Measurements from ENCODE around the gene EHD1. TPM values are rescaled to one million over a fixed set of nuclear protein-coding genes. Genes with fewer than 3 reads are reported as not detected.
A peak's percentile ranks its signal among the peaks of the same experiment; 100 is the strongest.

The EHD1 gene
- total and polyA plus RNA-seq, 9 of the 15 experiments (the other 6 are each of a cell fraction or from before 2014, with no cell fraction given): 0.46 to 65.0 (median 16.4) TPM

DNA sequence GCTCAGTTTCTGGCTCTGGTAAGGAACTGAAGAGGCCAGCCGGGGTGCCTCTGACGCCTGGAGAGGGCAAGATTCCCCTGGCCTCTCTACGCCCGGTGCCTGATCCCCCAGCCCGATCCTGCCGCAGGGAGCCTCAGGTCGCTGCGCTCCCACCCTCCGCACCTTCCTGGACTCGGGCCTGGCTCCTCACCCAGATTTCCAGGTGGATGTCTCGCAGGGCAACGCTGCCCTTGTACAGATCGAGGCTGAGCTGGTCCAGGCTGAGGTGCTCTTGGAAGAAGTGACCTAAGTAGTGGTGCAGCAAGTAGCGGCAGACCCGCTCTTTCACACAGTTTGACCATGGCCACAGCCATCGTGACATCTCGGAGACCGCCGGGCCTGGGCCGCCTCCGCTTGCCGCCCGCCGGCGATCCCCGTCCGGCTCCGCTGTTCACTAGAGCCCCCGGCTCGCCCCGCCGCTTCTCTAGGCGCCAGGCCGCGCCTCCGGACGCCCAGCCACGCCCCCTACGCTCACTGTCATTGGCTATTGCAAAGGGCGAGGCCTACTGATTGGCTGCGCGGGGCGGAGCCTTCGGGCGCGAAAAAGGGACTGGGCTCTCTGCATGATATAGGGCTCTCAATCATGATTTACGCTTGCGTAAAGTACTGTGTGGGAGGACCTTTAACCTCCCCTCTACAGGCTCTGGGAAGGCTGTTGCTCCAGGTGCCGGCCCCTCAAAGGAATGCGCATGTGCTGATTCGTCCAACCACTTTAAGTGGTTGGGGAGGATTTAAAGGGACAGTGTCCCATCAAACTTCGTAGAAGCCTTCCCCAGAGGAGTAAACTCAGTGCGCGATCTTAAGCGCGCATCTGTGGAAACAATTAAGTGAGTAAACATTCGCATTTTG lies 38.6 kb upstream of the EHD1 start, which contains the start of gene ATG2A (continued):
- TF ChIP-seq, protein P1, sequence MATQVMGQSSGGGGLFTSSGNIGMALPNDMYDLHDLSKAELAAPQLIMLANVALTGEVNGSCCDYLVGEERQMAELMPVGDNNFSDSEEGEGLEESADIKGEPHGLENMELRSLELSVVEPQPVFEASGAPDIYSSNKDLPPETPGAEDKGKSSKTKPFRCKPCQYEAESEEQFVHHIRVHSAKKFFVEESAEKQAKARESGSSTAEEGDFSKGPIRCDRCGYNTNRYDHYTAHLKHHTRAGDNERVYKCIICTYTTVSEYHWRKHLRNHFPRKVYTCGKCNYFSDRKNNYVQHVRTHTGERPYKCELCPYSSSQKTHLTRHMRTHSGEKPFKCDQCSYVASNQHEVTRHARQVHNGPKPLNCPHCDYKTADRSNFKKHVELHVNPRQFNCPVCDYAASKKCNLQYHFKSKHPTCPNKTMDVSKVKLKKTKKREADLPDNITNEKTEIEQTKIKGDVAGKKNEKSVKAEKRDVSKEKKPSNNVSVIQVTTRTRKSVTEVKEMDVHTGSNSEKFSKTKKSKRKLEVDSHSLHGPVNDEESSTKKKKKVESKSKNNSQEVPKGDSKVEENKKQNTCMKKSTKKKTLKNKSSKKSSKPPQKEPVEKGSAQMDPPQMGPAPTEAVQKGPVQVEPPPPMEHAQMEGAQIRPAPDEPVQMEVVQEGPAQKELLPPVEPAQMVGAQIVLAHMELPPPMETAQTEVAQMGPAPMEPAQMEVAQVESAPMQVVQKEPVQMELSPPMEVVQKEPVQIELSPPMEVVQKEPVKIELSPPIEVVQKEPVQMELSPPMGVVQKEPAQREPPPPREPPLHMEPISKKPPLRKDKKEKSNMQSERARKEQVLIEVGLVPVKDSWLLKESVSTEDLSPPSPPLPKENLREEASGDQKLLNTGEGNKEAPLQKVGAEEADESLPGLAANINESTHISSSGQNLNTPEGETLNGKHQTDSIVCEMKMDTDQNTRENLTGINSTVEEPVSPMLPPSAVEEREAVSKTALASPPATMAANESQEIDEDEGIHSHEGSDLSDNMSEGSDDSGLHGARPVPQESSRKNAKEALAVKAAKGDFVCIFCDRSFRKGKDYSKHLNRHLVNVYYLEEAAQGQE (IDR thresholded peaks at IDR 0.05; ENCODE audit: borderline replicate concordance): no peak
- TF ChIP-seq, protein P1 (CRISPR knock-in tag; IDR thresholded peaks at IDR 0.05; ENCODE audit: low read depth): no peak
- TF ChIP-seq, protein P2, sequence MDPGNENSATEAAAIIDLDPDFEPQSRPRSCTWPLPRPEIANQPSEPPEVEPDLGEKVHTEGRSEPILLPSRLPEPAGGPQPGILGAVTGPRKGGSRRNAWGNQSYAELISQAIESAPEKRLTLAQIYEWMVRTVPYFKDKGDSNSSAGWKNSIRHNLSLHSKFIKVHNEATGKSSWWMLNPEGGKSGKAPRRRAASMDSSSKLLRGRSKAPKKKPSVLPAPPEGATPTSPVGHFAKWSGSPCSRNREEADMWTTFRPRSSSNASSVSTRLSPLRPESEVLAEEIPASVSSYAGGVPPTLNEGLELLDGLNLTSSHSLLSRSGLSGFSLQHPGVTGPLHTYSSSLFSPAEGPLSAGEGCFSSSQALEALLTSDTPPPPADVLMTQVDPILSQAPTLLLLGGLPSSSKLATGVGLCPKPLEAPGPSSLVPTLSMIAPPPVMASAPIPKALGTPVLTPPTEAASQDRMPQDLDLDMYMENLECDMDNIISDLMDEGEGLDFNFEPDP (CRISPR knock-in tag; IDR thresholded peaks at IDR 0.05): no peak
- TF ChIP-seq ZNF274 (IDR thresholded peaks at IDR 0.05; ENCODE audit: borderline replicate concordance, low read depth, low read length) (no peak), PHTF2 (CRISPR knock-in tag; IDR thresholded peaks at IDR 0.05) (no peak), SRF (CRISPR knock-in tag; IDR thresholded peaks at IDR 0.05) (peak in 1 of 2 experiments; percentile 69; a peak in 1 of 4 replicates), ZNF780A (CRISPR knock-in tag; IDR thresholded peaks at IDR 0.05) (no peak), C11orf30 (IDR thresholded peaks at IDR 0.05; ENCODE audit: low read depth) (no peak), POLR2H (tag; IDR thresholded peaks at IDR 0.05; ENCODE audit: low read depth) (no peak; the same call in 1 of the 2 replicates), GATAD2B (IDR thresholded peaks at IDR 0.05; ENCODE audit: borderline replicate concordance) (no peak), SIX5 (IDR thresholded peaks at IDR 0.05; ENCODE audit: borderline replicate concordance in 1 of 2, insufficient read depth in 1 of 2, low read depth in 1 of 2, low read length in 2 of 2) (no peak), POLR2B (IDR thresholded peaks at IDR 0.05; ENCODE audit: low read depth, partially characterized antibody) (peak; percentile 82), MED1 (CRISPR knock-in tag; IDR thresholded peaks at IDR 0.05; ENCODE audit: borderline replicate concordance) (no peak), SRSF7 (optimal IDR thresholded peaks at IDR 0.05; ENCODE audit: low read depth, low read length) (no peak), NR1H2 (CRISPR knock-in tag; IDR thresholded peaks at IDR 0.05) (no peak), HNRNPLL (IDR thresholded peaks at IDR 0.05; ENCODE audit: low read depth, low read length, poor library complexity, severe bottlenecking) (peak; percentile 93), RHOXF2B (CRISPR knock-in tag; conservative IDR thresholded peaks at IDR 0.05) (no peak), RAD21 (CRISPR knock-in tag; conservative IDR thresholded peaks at IDR 0.05 in 1 of 2, IDR thresholded peaks at IDR 0.05 in 1 of 2) (no peak), ZEB2 (IDR thresholded peaks at IDR 0.05) (no peak)

Data from K562 (cell line).